ENCODE measurements around the gene KNTC1. TPM values are rescaled to one million over a fixed set of nuclear protein-coding genes. Genes with fewer than 3 reads are reported as not detected.
"Not testable (repeated sequence)": the region's sequence is repeated elsewhere in the genome, so short reads cannot be mapped to it uniquely, and the experiment has no call there.

KNTC1 gene
- total RNA-seq, 1 experiment from 2014 or later: 110 TPM

GRCh38 chr12:122590990-122591389, 63.9 kb downstream of the KNTC1 start:
- CTCF ChIA-PET: no interaction called here
- Mint-ChIP-seq H3K4me3 (ENCODE audit: low read depth, unreplicated experiment) (no peak overlapping the region), H3K4me1 (ENCODE audit: low read depth, unreplicated experiment) (no peaks in the 10 kb centered on the region), H3K27me3 (ENCODE audit: unreplicated experiment) (no peaks in the 10 kb centered on the region), H3K36me3 (ENCODE audit: insufficient read depth, unreplicated experiment) (peaks cover 36% of the 10 kb centered on the region), H3K9me3 (ENCODE audit: low read depth, unreplicated experiment) (no peaks in the 10 kb centered on the region), H3K27ac (ENCODE audit: unreplicated experiment) (no peak overlapping the region)
- intact Hi-C loops (cut with micrococcal nuclease; ENCODE audit: unreplicated experiment): no loop called here
- no peak for DNase-seq
- TF ChIP-seq CTCF (IDR thresholded peaks at IDR 0.05; ENCODE audit: unreplicated experiment): no peak
- no TSS peak for BruUV-seq (replicated peaks)

- H3K27ac Mint-ChIP-seq (ENCODE audit: unreplicated experiment); H3K9me3 Mint-ChIP-seq (ENCODE audit: low read depth, unreplicated experiment); H3K4me1 Mint-ChIP-seq (ENCODE audit: low read depth, unreplicated experiment); CTCF ChIA-PET; H3K27me3 Mint-ChIP-seq (ENCODE audit: unreplicated experiment); intact Hi-C loops (cut with micrococcal nuclease; ENCODE audit: unreplicated experiment); BruUV-seq (replicated peaks); DNase-seq; H3K4me3 Mint-ChIP-seq (ENCODE audit: low read depth, unreplicated experiment): not testable (repeated sequence)
- peaks cover 36% of the 10 kb centered on the region for H3K36me3 Mint-ChIP-seq (ENCODE audit: insufficient read depth, unreplicated experiment)
Observed at GRCh38 chr12:122591966-122592365, 64.9 kb downstream of the KNTC1 start.

- intact Hi-C loops (cut with micrococcal nuclease; ENCODE audit: unreplicated experiment); H3K27me3 Mint-ChIP-seq (ENCODE audit: unreplicated experiment); H3K4me3 Mint-ChIP-seq (ENCODE audit: low read depth, unreplicated experiment); DNase-seq; CTCF ChIA-PET; H3K9me3 Mint-ChIP-seq (ENCODE audit: low read depth, unreplicated experiment); BruUV-seq (replicated peaks); H3K4me1 Mint-ChIP-seq (ENCODE audit: low read depth, unreplicated experiment); H3K27ac Mint-ChIP-seq (ENCODE audit: unreplicated experiment): not testable (repeated sequence)
- H3K36me3 Mint-ChIP-seq (ENCODE audit: insufficient read depth, unreplicated experiment): peaks cover 36% of the 10 kb centered on the region
Observed at GRCh38 chr12:122592543-122592942, 65.5 kb downstream of the KNTC1 start.

- Mint-ChIP-seq H3K27me3 (ENCODE audit: unreplicated experiment) (no peaks in the 10 kb centered on the region), H3K36me3 (ENCODE audit: insufficient read depth, unreplicated experiment) (peaks cover 39% of the 10 kb centered on the region), H3K27ac (ENCODE audit: unreplicated experiment) (no peak overlapping the region)
Observed at GRCh38 chr12:122593910-122594309, 66.9 kb downstream of the KNTC1 start.

GRCh38 chr12:122596838-122597237, 69.8 kb downstream of the KNTC1 start:
- no TSS peak for BruUV-seq (replicated peaks)
- no peak overlapping the region for H3K27ac Mint-ChIP-seq (ENCODE audit: unreplicated experiment)
- H3K36me3 Mint-ChIP-seq (ENCODE audit: insufficient read depth, unreplicated experiment): peaks cover 28% of the 10 kb centered on the region
- H3K4me3 Mint-ChIP-seq (ENCODE audit: low read depth, unreplicated experiment): no peak overlapping the region
- intact Hi-C loops (cut with micrococcal nuclease; ENCODE audit: unreplicated experiment): no loop called here
- no peak for DNase-seq
- H3K9me3 Mint-ChIP-seq (ENCODE audit: low read depth, unreplicated experiment): no peaks in the 10 kb centered on the region
- H3K27me3 Mint-ChIP-seq (ENCODE audit: unreplicated experiment): no peaks in the 10 kb centered on the region
- no peaks in the 10 kb centered on the region for H3K4me1 Mint-ChIP-seq (ENCODE audit: low read depth, unreplicated experiment)
- no peak for TF ChIP-seq CTCF (IDR thresholded peaks at IDR 0.05; ENCODE audit: unreplicated experiment)
- CTCF ChIA-PET: interaction anchor here (0.7 to 1.1 kb wide), 2 partner anchors 10 to 53 kb away, joined by 4 to 9 read pairs; no protein-coding TSS in a partner anchor

More at GRCh38 chr12:122593910-122594309, 66.9 kb downstream of the KNTC1 start:
- CTCF ChIA-PET: no interaction called here
- no peak for TF ChIP-seq CTCF (IDR thresholded peaks at IDR 0.05; ENCODE audit: unreplicated experiment)
- no peak for DNase-seq
- H3K4me3 Mint-ChIP-seq (ENCODE audit: low read depth, unreplicated experiment): no peak overlapping the region
- TSS peak; percentile 18 for BruUV-seq (replicated peaks)
- intact Hi-C loops (cut with micrococcal nuclease; ENCODE audit: unreplicated experiment): no loop called here
- no peaks in the 10 kb centered on the region for H3K9me3 Mint-ChIP-seq (ENCODE audit: low read depth, unreplicated experiment)
- no peaks in the 10 kb centered on the region for H3K4me1 Mint-ChIP-seq (ENCODE audit: low read depth, unreplicated experiment)
